Measurements from ENCODE around the gene GRAMD4.

The GRAMD4 gene

DNA sequence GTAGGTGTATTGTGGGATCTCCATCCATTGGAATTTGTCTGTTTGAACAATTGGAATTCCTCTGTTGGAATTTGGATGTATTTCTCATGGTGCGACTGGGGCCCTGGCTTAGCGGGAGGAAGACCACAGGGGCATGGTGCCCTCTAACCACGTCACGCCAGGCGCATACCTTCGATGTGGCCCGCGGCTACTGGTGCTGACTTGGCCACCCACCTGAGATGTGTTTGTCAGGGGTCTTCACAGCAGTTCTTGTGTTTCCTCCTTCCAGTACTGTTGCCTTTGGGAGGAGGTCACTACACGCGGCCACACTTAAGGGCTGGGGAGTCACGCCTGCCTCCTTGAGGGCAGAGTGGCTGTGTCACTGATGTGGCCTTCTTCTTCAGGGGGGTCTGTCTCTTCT is 36.6 kb upstream of the GRAMD4 start:
- no peak for DNase-seq (ENCODE audit: low spot score)

DNA sequence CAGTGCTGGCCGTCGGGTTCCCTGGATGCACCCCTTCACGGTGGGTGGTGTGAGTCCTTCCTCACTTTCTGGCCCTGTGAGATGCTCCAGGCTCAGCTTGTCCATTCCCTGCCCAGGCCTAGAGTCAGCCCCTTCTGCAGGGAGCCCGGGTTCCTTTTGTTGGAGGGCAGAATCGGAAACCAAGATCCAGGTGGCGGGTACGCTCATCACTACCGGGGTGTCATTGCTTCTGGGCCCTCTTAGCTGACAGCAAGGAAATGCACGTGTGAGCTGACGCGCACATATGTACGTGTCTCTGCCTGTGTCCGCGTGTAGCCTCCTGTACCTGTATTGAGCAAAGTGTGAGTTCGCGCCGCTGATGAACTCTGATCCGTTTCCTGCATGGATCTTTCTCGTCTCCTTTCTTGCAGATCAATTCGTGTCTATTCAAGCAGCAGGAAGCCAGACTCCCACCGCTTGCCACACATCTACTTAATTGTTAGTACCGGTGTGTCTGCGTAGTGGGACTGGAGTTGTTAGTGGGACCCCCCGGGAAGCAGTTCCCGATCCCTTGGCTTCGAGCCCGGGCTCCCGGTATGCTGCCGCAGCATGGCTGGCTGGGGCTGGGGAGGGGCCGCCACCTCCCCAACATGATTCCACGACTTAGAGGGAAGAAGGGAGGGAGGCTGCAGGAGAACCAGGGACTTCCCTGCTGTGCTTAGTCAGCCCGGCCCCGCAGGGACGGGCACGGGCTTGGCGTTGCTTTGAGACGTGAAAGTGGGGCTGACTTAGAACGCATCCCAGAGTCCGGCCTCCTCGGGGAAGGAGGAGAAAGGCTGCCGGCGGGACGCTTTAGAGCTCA is 35.9 kb upstream of the GRAMD4 start:
- DNase-seq (ENCODE audit: low spot score): peak; percentile 52

DNA sequence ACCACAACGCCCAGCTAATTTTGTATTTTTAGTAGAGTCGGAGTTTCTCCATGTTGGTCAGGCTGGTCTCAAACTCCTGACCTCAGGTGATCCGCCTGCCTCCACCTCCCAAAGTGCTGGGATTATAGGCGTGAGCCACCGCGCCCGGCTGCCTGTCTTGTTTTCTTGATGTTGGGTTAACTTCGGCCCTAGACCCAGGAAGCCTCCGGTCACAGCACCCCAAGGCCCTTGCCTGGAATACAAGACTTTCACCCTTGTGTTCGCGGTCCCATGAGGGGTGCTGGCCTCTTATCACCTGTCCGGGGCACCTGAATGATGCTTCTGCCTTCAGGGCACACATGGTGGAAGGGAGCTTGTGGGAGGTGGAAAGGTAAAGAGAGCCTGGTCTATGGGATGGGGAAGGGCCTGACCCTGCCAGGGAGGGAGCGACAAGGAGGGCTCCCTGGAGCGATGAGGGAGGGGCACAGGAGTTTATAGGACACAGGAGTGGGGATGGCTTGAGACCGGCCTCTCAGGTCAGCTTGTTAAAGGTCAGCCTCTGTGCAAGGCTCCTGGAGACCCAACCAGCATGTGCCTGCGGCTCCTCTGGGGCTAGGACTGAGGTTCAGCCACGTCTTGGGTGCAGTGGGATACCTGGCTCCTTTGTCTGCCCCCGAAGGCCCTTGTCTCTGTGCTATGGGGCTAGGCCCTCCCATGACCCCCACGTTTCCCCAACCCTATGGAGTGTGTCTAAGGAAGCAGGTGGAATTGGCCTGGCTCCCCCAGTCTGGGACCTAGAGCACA is 34.7 kb upstream of the GRAMD4 start:
- DNase-seq (ENCODE audit: low spot score): no peak

DNA sequence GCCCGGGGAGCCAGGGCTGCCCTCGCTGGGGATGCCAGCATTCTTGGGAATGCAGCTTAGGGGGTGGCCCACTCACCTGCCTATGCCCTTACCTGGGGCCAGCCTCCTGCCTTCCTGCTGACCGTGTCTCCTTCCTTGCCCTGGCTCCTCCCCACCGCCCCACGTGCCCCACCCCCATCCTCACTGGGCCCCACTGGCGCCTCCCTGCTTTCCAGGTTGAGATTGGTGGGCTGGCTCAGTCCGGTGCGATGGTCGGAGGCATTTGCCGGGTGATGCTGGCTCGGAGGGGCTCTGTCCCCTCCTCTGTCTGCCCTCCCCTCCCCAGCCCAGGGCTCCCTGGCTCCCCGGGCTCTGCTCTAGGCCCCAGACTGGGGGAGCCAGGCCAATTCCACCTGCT is 34.1 kb upstream of the GRAMD4 start:
- no peak for DNase-seq (ENCODE audit: low spot score)

DNA sequence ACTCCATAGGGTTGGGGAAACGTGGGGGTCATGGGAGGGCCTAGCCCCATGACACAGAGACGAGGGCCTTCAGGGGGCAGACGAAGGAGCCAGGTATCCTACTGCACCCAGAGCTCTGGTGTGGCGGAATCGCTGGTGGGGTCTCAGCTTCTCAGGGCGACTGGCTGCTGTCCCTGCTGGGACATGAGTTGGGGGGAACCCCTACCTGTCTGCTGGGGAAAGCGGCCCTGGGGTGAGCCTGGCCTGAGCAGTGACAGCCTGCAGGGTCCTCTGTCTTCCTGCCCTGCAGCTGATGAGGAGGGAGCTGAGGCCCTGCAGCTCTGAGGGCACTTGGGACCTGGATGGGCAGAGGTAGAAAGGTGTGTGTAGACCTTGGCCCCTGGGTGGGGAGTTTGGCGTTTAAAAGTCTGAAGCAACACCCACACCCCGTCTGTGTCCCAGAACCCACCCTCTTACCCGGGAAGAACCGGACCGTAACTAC is 33.6 kb upstream of the GRAMD4 start:
- no peak for DNase-seq (ENCODE audit: low spot score)

DNA sequence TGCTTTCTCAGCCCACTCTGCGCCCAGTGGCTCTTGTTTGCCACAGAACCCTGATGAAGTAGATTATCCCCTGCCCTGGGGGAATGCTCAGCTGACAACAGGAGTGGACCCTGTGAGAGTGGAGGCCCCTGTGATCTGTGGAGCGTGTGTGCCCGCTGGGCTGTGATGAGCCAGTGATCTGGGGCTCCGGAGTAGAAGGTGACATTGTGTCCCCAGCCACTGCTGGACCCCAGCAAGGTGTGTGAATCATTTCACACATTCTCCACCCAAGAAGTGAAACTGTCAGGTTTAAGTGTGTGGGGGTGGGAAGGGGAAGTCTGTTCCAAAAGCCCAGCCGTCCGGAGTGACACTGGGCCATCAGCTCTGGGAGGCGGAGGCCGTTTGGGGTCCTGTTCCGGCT is 33.1 kb upstream of the GRAMD4 start:
- no peak for DNase-seq (ENCODE audit: low spot score)

DNA sequence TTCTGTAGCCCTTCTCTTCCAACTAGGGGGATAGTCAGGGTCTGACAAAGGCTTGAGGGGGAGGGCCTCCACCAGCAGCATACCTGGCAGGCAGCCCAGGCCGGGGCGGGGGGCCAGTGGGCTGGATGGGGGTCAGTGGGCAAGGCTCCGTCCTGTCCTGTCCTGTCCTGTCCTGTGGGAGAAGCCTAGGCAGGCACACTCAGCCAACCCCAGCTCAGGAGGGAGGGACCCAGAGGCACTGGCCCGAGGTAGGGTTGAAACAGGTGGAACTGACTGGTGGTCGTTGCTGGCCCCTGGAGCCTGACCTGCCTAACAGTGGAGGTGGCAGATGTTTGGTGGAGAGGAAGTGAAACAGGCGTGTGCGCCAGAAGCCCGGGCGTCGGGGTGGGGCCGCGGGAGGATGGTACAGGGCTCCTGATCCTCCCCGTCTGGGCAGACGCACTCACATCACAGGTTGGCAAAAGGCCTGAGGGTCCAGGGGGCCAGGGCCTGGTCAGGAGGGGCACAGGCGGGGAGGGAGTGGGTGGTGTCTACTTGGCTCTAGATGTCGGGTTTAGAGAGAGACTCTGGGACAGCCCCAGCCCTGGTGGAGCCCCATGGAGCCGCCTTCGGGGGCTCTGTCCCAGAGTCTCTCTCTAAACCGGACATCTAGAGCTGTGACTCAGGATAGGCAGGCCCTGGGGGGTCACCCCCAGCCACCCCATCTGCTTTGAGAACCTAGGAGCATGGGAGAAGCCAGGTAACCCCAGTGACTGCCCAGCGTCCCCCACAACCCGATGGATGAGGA is 32.5 kb upstream of the GRAMD4 start:
- DNase-seq (ENCODE audit: low spot score): no peak

DNA sequence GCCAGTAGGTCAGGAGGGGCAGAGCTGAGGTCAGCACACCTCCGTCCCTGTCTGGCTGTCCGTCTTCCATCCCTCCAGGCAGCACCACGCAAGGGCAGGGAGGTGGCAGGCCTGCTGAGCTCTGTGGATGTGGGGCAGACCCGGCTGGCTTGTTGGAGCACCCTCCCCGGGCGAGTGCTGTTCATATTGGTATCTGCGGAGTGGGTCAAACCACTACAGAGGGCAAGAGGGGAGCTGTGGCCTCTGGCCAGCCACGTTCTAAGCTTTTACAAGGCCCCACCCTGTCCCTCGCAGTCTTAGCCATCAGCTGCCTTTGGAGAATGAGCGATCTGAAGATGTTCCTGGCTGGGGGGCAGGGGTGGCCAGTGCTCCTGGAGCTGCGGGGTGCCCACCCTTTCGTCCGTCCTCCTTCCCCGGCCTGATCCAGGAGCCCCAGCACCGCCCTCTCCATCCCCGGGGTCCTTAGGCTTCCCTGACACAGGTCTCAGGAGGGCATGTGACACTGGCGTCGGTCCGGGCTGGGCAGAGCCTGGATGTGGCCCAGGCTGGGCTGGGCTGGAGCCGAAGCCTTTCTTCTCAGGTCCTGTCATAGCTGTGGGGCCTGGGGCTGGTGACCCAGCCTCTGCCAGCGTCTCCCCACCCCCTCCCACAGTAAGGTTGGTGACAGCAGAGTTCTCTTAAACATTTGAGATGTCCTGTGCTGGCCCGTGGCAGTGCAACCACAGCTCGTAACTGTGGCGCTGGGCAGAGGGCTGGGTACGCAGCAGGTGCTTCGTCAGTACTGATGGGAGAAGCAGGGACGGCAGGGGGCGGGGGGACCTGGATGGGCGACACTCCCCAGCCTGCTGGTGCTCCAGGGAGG is 31.7 kb upstream of the GRAMD4 start:
- DNase-seq (ENCODE audit: low spot score): no peak

DNA sequence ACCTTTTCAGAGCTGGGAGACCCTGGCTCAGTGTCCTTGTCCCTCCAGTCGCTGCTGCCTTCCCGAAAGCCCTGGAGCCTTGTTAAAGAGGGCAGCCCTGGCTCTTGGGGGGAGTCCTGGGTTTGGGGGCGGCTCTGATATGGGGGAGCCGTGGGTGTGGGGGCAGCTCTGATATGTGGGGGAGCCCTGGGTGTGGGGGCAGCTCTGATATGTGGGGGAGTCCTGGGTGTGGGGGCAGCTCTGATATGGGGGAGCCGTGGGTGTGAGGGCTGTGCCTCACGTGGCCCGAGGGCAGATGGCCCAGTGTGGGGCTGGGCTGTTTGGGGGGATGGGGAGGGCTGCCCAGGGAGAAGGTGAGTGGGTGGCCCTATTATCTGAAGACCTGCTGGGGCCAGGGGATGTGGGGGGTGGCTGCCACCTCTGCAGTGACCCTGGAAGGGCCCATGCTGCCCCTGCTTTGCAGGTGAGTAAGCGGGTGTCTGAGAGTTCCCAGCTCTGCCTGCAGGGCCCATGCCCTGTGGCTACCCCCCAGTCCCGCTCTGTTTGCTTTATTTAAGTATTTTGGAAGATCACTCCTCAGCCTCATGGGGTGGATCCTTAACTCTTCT is 30.9 kb upstream of the GRAMD4 start:
- DNase-seq (ENCODE audit: low spot score): no peak

DNA sequence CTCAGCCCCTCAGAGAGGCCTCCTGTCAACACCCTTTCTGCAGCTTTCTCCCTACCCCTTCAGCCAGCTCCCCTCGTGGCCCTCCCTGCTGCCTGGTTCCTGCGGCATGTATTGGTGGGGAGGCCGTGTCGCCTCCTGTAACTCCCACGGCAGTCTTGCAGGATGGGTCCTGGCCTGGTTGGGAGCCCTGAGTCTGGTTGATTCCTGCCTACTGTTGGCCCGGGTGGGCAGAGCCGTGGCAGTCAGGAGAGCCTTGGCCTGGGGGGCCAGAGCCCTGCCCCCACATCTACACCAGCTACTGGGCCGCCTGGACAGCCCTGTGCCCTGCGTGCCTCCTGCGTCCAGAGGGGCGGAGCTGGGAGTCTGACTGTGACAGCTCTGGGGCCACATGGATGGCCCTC is 30.3 kb upstream of the GRAMD4 start:
- DNase-seq (ENCODE audit: low spot score): no peak

DNA sequence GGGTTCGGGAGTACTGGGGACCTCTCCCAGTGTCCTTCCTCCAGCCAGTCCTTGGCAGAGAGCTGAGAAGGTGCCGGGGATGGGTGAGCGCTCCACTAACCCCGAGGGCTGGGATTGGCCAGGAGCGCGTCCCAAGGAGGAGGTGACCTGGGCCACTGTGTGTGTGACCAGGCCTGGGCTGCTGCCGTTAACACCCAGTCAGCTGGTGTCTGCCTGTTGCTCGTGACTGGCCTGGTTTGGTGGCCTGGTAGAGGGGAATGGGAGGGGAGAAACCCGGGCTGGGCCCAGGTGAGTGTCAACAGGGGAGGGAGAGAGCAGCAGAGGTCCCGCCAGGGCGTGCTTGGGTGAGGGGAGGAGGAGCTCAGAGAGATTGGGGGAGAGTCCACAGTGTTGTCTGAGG is 29.9 kb upstream of the GRAMD4 start:
- no peak for DNase-seq (ENCODE audit: low spot score)

DNA sequence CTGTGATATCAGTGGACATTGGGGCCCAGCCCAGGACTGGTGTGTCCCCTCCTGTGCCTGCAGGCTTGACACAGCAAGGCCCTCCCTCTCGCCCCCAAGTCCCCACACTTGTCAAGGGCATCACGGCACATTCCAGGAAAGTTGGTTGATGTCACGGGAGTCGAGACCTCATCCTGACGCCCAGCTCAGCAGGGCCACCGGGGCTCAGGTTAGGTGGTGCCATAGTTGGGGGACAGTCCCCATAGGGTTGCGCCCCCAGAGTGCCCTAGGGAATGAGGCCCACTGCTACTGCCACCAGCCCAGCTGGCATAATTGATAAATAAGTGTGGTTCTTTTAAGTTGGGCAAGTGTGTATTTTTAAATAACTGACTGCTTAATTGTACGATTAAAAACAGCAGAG is 28.3 kb upstream of the GRAMD4 start:
- DNase-seq (ENCODE audit: low spot score): no peak

DNA sequence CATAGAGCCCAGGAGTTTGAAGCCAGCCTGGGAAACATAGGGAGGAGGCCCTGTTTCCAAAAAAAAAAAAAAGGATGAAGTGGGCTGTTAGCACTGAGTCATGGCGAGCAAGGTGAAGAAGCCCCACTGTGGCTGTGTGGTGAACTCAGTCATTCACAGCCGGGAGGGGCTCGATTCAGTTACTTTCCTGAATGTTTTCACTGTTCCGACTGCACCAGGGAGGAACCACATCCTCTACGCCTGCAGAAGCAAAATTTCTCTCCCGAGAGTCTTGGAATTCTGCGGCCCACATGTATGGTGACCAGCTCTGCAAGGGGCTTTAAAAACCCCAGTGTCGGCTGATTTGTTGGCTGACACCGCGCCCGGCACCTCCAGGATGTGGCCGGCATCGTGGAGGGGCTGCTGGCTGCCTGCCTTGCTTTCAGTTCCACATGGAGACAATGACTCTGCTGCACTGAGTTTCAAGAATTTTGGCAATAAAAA is 27.8 kb upstream of the GRAMD4 start:
- peak; percentile 72 for DNase-seq (ENCODE audit: low spot score)

DNA sequence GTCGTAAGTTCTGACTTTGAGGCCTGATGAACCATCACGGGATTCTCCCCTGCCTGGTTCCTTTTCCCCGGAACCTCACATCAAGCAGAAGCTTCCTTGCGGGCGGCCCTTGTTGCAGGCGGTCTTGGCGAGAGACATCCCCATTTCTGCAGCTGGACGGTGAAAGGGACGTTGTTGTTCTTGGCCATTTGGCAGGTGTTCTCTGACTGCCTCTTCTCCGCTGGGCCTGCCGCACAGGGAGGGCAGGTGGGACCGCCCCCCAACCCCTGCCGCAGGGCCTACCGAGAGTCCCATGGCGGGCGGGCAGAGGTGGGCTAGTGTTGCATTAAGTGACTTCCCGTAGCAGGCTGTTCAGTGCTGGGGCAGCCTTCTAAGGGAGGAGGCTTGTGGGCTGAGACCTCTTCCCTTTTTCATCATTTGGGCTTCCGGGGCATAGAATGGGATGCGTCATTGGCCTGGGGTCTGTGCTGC is 26.9 kb upstream of the GRAMD4 start:
- DNase-seq (ENCODE audit: low spot score): no peak

DNA sequence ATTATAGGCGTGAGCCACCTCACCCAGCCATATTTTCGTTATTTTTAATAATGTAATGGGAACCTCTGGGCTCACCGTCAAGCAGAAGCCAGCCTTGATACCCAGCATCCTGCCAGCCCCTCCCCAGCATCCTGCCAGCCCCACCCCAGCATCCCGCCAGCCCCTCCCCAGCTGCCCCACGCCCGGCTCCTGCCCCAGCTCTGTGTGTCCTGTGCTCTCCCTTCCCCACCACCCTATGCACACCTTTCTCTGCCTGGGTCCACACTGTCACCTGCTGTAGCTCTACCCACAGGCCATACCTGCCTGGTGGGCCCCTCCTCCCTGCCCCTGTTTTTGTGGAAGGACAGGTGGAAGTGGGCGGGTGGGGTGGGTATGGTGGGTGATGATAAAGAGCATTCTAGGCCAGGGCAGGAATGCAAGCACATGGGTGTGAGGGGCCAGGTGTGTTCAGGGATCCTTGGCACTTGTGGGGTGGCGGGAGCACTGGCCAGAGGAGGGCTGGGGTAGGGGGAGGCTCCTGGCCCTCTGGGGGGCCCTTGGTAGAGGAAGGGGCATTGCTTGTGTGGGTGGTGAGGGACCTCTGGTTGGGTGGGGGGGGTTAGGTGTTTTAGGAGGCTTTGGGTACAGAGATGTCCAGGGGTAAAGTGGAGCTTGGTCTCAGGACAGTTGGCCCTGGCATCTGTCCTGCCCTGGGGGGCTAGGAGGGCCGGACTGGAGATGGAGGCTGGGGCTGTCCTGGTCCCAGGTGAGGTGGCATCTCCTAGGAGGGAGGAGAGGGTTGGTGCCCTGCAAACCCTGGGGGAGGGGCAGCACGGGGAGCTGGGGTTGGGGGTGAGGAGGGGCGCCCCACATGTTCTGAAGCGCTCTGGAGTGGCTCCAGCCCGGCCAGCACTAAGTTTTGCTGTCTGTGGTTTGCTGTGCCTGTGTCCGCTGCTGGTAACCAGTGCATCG is 25.9 kb upstream of the GRAMD4 start:
- no peak for DNase-seq (ENCODE audit: low spot score)

DNA sequence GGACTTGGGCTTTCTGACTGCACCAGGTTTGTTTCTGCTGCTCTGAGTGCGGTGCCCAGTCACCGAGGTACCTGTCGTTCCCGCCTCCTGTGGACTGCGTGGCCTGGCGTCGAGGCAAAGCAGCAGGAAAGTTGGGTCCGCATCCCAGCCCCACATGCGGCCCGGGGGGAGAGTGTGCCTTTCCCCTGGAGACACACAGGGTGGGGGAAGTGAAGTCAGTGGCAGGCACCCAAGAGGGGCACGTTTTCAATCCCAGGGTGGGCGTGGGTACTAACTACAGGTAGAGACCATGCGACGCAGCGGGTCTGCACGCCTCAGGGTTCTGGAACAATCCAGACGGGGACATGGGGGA is 25.3 kb upstream of the GRAMD4 start:
- no peak for DNase-seq (ENCODE audit: low spot score)

DNA sequence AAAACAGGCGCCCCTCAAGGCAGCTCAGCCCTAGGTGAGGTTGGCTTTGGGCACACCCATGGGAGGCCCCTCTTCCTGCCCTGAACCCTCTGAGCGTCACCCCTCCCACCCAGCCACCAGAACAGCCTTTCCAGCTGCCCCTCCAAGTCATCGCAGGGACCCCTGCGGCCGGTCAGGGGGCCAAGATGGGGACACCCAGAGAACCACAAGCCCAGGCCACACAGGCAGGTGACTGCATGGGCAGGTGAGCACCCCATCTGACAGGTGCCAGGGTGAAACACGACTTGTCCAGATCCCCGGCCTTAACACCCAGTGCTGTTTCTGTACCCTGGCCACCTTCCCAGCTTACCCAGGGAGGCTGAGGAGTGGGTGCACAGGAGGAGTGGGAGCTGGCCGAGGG is 24.6 kb upstream of the GRAMD4 start:
- no peak for DNase-seq (ENCODE audit: low spot score)

DNA sequence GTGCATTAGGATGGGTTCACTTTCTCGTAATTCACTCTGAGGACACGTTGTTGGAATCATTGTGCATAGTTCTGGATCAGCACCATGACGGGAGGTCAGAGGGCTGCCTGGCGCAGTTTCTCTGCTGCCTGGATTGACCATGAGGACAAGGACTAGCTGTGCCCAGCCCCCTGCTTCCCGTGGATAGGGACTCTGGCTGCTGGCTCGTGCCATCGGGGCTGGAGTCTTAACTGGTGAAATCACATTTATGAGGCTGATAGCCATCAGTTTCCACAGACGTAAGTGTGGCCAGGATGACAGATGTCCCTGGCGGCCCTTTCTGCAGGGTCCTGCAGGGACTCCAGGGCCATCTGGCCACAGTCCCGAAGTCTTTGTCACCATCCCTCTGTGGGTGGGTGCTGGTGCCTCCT is 24.1 kb upstream of the GRAMD4 start:
- no peak for DNase-seq (ENCODE audit: low spot score)

DNA sequence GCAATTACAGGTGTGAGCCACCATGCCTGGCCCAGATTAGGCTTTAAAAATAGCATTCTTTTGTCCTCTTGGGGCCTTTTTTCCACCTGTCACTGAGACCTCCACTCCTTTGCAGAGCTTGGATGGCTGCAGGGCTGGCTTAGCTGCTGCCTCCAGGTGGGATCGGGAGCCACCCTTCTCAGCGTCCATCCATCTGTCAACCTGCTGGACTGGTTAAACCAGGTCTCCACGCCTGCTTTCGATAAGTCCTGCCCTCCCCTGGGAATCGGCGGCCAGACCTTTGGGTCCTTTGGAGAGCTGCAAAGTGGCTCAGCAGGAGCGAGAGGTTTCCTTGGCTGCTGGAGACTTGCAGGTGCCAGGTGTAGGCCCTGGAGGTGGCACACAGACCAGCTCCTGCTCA is 23.4 kb upstream of the GRAMD4 start:
- no peak for DNase-seq (ENCODE audit: low spot score)

DNA sequence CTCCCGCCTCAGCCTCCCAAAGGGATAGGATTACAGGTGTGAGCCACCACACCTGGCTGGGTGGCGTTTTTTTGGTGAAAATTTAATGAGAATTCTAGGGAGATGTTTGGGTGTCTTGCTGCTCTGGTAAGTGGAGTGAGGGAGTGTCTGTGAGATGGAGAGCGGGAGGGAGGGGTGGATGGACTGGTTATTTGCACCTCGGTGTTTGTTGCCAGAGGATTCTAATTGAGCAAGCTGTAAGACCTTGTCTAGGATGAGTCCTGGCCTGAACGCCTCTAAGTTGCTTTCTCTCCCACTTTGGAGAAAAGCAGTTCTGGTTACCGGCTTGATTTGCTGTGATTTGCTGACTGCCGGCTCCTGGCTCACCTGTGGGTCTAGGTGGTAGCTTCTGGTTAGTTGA is 22.0 kb upstream of the GRAMD4 start:
- DNase-seq (ENCODE audit: low spot score): no peak

Data from AG08396 (cell line).